GM10248 (cell line): ENCODE results near the gene TXNRD2.

Source experiments
- CTCF ChIA-PET: fragments of 300-600 bp; sonication (Branson Sonifier 250); formaldehyde crosslinking; extraction: SDS; loops from one replicate; lab custom pipeline; 2021; ENCODE audit warnings: antibody characterized with exemption; lab: Yijun Ruan, JAX
- POLR2A ChIA-PET: fragments of 350-650 bp; sonication (Branson Sonifier 250); formaldehyde crosslinking; extraction: SDS; loops from one replicate; lab custom pipeline; 2020; ENCODE audit warnings: antibody characterized with exemption; lab: Yijun Ruan, JAX
- DNase-seq: peaks from one replicate; pipeline ENCODE4 v3.0.0; 2012; ENCODE audit errors: extremely low spot score
- TF ChIP-seq, protein P1 (sequence below): IDR thresholded peaks from 2 replicates; pipeline ENCODE4 v1.5.1; 2012; ENCODE audit warnings: mild to moderate bottlenecking, low read depth; ENCODE audit errors: extremely low read depth, missing control alignments, control extremely low read depth

Gene TXNRD2

DNA sequence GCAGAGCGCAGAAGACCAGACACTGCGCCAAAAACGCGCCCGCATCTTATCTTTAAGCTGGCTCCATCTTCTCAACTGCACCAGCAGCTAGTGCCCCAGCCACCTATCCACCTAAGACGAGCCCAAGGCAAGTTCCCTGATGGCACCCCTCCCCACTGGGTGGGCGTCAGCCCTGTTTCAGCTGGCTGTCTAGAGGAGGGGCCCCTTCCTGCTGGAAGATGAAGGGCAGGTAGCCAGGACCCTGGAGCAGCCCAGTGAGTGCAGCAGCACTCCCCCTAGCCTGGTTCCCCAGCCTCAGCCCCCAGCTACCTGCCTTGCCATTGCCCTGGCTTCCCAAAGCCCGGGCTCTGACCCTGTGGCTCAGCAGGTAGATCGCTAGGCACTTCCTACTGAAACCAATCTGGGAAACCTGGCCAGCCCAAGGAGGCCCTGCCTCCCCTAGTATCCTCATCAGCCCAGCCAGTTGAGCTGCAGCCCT lies 46.8 kb upstream of the TXNRD2 start:
- DNase-seq, result no peak
- POLR2A ChIA-PET, result no interaction called here
- CTCF ChIA-PET, result interaction anchor here (1.7 kb wide), 1 partner anchor 41 kb away, joined by 4 read pairs; no protein-coding TSS in a partner anchor
- TF ChIP-seq, protein P1, sequence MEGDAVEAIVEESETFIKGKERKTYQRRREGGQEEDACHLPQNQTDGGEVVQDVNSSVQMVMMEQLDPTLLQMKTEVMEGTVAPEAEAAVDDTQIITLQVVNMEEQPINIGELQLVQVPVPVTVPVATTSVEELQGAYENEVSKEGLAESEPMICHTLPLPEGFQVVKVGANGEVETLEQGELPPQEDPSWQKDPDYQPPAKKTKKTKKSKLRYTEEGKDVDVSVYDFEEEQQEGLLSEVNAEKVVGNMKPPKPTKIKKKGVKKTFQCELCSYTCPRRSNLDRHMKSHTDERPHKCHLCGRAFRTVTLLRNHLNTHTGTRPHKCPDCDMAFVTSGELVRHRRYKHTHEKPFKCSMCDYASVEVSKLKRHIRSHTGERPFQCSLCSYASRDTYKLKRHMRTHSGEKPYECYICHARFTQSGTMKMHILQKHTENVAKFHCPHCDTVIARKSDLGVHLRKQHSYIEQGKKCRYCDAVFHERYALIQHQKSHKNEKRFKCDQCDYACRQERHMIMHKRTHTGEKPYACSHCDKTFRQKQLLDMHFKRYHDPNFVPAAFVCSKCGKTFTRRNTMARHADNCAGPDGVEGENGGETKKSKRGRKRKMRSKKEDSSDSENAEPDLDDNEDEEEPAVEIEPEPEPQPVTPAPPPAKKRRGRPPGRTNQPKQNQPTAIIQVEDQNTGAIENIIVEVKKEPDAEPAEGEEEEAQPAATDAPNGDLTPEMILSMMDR, result no peak

- DNase-seq, result no peak
- ChIA-PET POLR2A (no interaction called here), CTCF (interaction anchor here (1.6 to 1.7 kb wide), 2 partner anchors 17 to 40 kb away, joined by 4 to 5 read pairs; no protein-coding TSS in a partner anchor)
- TF ChIP-seq, protein P1, result no peak
These were observed 46.0 kb upstream of the TXNRD2 start for GRCh38 chr22:19987394-19988306.

GRCh38 chr22:19986410-19987341 lies 45.1 kb upstream of the TXNRD2 start:
- CTCF ChIA-PET, result interaction anchor here (1.6 kb wide), 1 partner anchor 16 kb away, joined by 5 read pairs; no protein-coding TSS in a partner anchor
- POLR2A ChIA-PET, result interaction anchor here (0.6 kb wide), 1 partner anchor 273 kb away, joined by 4 read pairs; no protein-coding TSS in a partner anchor
- peak; percentile 96 for DNase-seq
- TF ChIP-seq, protein P1, result no peak

DNA sequence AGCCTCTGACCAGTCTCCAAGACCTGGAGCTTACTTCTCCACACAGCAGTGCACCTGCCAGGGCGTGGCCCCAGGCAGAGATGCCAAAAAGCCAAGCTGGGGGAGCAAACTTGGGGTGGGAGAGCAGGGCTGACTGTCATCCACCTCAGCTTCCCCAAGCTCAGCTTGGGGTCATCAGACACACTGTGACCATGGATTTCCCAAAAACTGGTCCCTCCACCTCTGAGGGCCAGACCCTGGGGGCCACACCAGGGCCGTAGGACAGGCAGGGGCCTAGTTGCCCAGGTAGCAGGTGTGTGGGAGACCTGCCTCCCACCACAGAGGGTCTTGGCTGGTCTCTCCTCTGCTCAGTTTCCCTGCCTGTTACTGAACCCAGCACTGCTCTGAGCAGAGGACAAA lies 44.4 kb upstream of the TXNRD2 start:
- ChIA-PET CTCF (interaction anchor here (1.6 kb wide), 1 partner anchor 16 kb away, joined by 5 read pairs; no protein-coding TSS in a partner anchor), POLR2A (no interaction called here)
- DNase-seq, result no peak
- TF ChIP-seq, protein P1, result no peak

GRCh38 chr22:19984851-19985811 lies 43.5 kb upstream of the TXNRD2 start:
- ChIA-PET CTCF (interaction anchor here (1.1 to 2.2 kb wide), 5 partner anchors 11 to 41 kb away, joined by 3 to 10 read pairs (median 4); no protein-coding TSS in a partner anchor), POLR2A (no interaction called here)
- TF ChIP-seq, protein P1, result no peak
- DNase-seq, result no peak
